WTC11 (cell line): ENCODE results near the gene ORMDL2. TPM values are rescaled to one million over a fixed set of nuclear protein-coding genes. Genes with fewer than 3 reads are reported as not detected.

Experiments used
- ATAC-seq: fragments of 200-7000 bp; cut with Tn5 transposase; 2 replicates; pipeline ENCODE4 v1.10.0; 2021; ENCODE audit warnings: mild to moderate bottlenecking, moderate library complexity
- CTCF ChIA-PET: fragments of 300-600 bp; sonication (Branson Sonifier 250); formaldehyde crosslinking; loops from one replicate; lab custom pipeline; 2021; ENCODE audit warnings: antibody characterized with exemption; lab: Charles Lee
- POLR2A ChIA-PET: fragments of 350-600 bp; sonication (Branson Sonifier 250); formaldehyde crosslinking; loops from one replicate; lab custom pipeline; 2021; ENCODE audit warnings: antibody characterized with exemption; lab: Charles Lee
- DNase-seq: peaks from one replicate; pipeline ENCODE4 v3.0.0; 2021; ENCODE audit warnings: low spot score
- H3K27ac Mint-ChIP-seq: 2 replicates; pipeline ENCODE4 v1.8.0; 2021; ENCODE audit warnings: mixed read lengths
- H3K27me3 Mint-ChIP-seq: 2 replicates; pipeline ENCODE4 v1.8.0; 2021; ENCODE audit warnings: low read depth, mild to moderate bottlenecking, moderate library complexity, mixed read lengths
- H3K36me3 Mint-ChIP-seq: 2 replicates; pipeline ENCODE4 v1.8.0; 2021; ENCODE audit warnings: mixed read lengths
- H3K4me1 Mint-ChIP-seq: 2 replicates; pipeline ENCODE4 v1.8.0; 2022; ENCODE audit warnings: mixed read lengths
- H3K4me3 Mint-ChIP-seq: 2 replicates; pipeline ENCODE4 v1.8.0; 2021; ENCODE audit warnings: mild to moderate bottlenecking, moderate library complexity, mixed read lengths
- H3K9me3 Mint-ChIP-seq: 2 replicates; pipeline ENCODE4 v1.8.0; 2021; ENCODE audit warnings: mixed read lengths
- ELF4 ChIP-seq: sonication (generic); formaldehyde crosslinking; IDR thresholded peaks from 2 replicates; pipeline ENCODE4 v1.8.1; 2022; ENCODE audit warnings: low read depth, mild to moderate bottlenecking, moderate library complexity, missing genetic modification reagents
- ESRRA ChIP-seq: sonication (generic); formaldehyde crosslinking; IDR thresholded peaks from 2 replicates; pipeline ENCODE4 v1.8.1; 2022; ENCODE audit warnings: mild to moderate bottlenecking, missing genetic modification reagents, borderline replicate concordance
- GRHL2 ChIP-seq: fragments of 250-450 bp; sonication (Bioruptor Pico); IDR thresholded peaks from 2 replicates; pipeline ENCODE4 v1.8.0; 2022; ENCODE audit warnings: mild to moderate bottlenecking, moderate library complexity; ENCODE audit not compliant: insufficient replicate concordance, severe bottlenecking
- JAZF1 ChIP-seq: fragments of 250-450 bp; sonication (Bioruptor Pico); IDR thresholded peaks from 2 replicates; pipeline ENCODE4 v1.9.0; 2021; ENCODE audit warnings: moderate library complexity, mild to moderate bottlenecking, inconsistent platforms
- MYBL2 ChIP-seq: sonication (generic); formaldehyde crosslinking; IDR thresholded peaks from 2 replicates; pipeline ENCODE4 v1.8.1; 2023; ENCODE audit warnings: mild to moderate bottlenecking, moderate library complexity, missing genetic modification reagents
- NR3C1 ChIP-seq: sonication (generic); formaldehyde crosslinking; conservative IDR thresholded peaks from 2 replicates; pipeline ENCODE4 v1.8.1; 2023; ENCODE audit warnings: low read depth, mild to moderate bottlenecking, missing genetic modification reagents
- RELA ChIP-seq: sonication (generic); formaldehyde crosslinking; IDR thresholded peaks from 2 replicates; pipeline ENCODE4 v1.8.1; 2022; ENCODE audit warnings: missing genetic modification reagents, mild to moderate bottlenecking, borderline replicate concordance
- SMAD3 ChIP-seq: sonication (generic); formaldehyde crosslinking; IDR thresholded peaks from 2 replicates; pipeline ENCODE4 v1.8.0; 2022; ENCODE audit warnings: missing genetic modification reagents, mild to moderate bottlenecking, borderline replicate concordance
- SOX15 ChIP-seq: fragments of 250-450 bp; sonication (Bioruptor Pico); IDR thresholded peaks from 2 replicates; pipeline ENCODE4 v1.9.0; 2021; ENCODE audit warnings: mild to moderate bottlenecking
- SP1 ChIP-seq: sonication (generic); formaldehyde crosslinking; conservative IDR thresholded peaks from 2 replicates; pipeline ENCODE4 v1.8.1; 2022; ENCODE audit warnings: missing genetic modification reagents
- TCF7 ChIP-seq: sonication (generic); formaldehyde crosslinking; IDR thresholded peaks from 2 replicates; pipeline ENCODE4 v1.8.0; 2022; ENCODE audit warnings: mild to moderate bottlenecking, low read depth, missing genetic modification reagents, moderate library complexity
- TEAD1 ChIP-seq: sonication (generic); formaldehyde crosslinking; IDR thresholded peaks from 2 replicates; pipeline ENCODE4 v1.8.0; 2022; ENCODE audit warnings: mild to moderate bottlenecking, missing genetic modification reagents
- ZNF416 ChIP-seq: fragments of 250-450 bp; sonication (Bioruptor Pico); IDR thresholded peaks from 2 replicates; pipeline ENCODE4 v1.9.0; 2021; ENCODE audit warnings: mild to moderate bottlenecking, inconsistent platforms
- total RNA-seq: library from RNA; stranded (reverse); gene quantifications from 3 replicates; pipeline ENCODE4 v1.2.3, GENCODE V29; 2021
- TF ChIP-seq, protein P1 (sequence below): fragments of 200-600 bp; IDR thresholded peaks from 2 replicates; pipeline ENCODE4 v1.8.0; 2022; ENCODE audit warnings: antibody characterized with exemption
- TF ChIP-seq, protein P2 (sequence below): sonication (generic); formaldehyde crosslinking; IDR thresholded peaks from 2 replicates; pipeline ENCODE4 v1.8.1; 2022; ENCODE audit warnings: mild to moderate bottlenecking, moderate library complexity, missing genetic modification reagents
- TF ChIP-seq, protein P3 (sequence below): sonication (generic); formaldehyde crosslinking; IDR thresholded peaks from 2 replicates; pipeline ENCODE4 v1.8.1; 2022; ENCODE audit warnings: mild to moderate bottlenecking, missing genetic modification reagents, moderate library complexity, borderline replicate concordance
- TF ChIP-seq, protein P4 (sequence below): sonication (generic); formaldehyde crosslinking; IDR thresholded peaks from 2 replicates; pipeline ENCODE4 v1.8.0; 2022; ENCODE audit warnings: mild to moderate bottlenecking, missing genetic modification reagents
- TF ChIP-seq, protein P5 (sequence below): fragments of 250-450 bp; sonication (Bioruptor Pico); IDR thresholded peaks from 2 replicates; pipeline ENCODE4 v1.9.0; 2021; ENCODE audit warnings: mild to moderate bottlenecking, borderline replicate concordance

The ORMDL2 gene
- total RNA-seq, 1 experiment from 2014 or later, result 32.9 TPM

DNA sequence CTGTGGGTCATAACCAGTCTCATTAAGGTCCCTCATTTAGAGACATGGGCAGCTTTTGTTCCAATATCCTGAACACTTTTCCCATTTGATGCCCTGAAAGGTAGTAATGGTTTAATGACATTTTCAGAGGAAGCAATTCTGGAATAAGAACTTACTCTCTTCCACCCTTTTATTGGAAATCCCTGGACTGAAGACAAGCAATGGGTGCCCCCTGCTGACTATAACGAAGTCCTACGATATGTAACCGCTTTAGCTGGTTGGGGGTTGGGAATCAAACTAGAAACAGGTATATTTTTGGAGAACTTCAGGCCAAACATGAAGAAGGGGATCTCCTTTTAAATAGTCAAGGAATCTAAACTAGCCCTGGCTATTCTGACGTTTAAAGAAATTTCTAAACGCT lies 20.8 kb upstream of the ORMDL2 start:
- no peaks in the 10 kb centered on the region for H3K27me3 Mint-ChIP-seq
- no peaks in the 10 kb centered on the region for H3K9me3 Mint-ChIP-seq
- TF ChIP-seq, protein P1, sequence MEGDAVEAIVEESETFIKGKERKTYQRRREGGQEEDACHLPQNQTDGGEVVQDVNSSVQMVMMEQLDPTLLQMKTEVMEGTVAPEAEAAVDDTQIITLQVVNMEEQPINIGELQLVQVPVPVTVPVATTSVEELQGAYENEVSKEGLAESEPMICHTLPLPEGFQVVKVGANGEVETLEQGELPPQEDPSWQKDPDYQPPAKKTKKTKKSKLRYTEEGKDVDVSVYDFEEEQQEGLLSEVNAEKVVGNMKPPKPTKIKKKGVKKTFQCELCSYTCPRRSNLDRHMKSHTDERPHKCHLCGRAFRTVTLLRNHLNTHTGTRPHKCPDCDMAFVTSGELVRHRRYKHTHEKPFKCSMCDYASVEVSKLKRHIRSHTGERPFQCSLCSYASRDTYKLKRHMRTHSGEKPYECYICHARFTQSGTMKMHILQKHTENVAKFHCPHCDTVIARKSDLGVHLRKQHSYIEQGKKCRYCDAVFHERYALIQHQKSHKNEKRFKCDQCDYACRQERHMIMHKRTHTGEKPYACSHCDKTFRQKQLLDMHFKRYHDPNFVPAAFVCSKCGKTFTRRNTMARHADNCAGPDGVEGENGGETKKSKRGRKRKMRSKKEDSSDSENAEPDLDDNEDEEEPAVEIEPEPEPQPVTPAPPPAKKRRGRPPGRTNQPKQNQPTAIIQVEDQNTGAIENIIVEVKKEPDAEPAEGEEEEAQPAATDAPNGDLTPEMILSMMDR, result peak; percentile 27; the same call in 1 of the 2 replicates
- no peak for TF ChIP-seq SOX15 (CRISPR knock-in tag)
- TF ChIP-seq, protein P2, sequence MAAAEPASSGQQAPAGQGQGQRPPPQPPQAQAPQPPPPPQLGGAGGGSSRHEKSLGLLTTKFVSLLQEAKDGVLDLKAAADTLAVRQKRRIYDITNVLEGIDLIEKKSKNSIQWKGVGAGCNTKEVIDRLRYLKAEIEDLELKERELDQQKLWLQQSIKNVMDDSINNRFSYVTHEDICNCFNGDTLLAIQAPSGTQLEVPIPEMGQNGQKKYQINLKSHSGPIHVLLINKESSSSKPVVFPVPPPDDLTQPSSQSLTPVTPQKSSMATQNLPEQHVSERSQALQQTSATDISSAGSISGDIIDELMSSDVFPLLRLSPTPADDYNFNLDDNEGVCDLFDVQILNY (CRISPR knock-in tag), result no peak
- TF ChIP-seq JAZF1 (CRISPR knock-in tag), result no peak
- TF ChIP-seq GRHL2 (CRISPR knock-in tag), result no peak
- TF ChIP-seq ZNF416 (CRISPR knock-in tag), result no peak
- TF ChIP-seq SMAD3 (CRISPR knock-in tag), result no peak
- ChIA-PET CTCF (interaction anchor here (0.5 to 2.3 kb wide), 17 partner anchors 9 to 187 kb away, joined by 3 to 26 read pairs (median 4); partner anchors contain the start of genes CD63, ORMDL2 and SARNP), POLR2A (interaction anchor here (1.0 kb wide), 2 partner anchors 8 to 60 kb away, joined by 3 read pairs; no protein-coding TSS in a partner anchor)
- H3K4me1 Mint-ChIP-seq, result peaks cover 8% of the 10 kb centered on the region
- peak; percentile 36 for DNase-seq
- peaks cover 63% of the 10 kb centered on the region for H3K36me3 Mint-ChIP-seq
- no peak; the same call in 1 of the 2 replicates for ATAC-seq
- no peak overlapping the region for H3K4me3 Mint-ChIP-seq
- peak overlapping the region; percentile 81; the same call in 1 of the 2 replicates for H3K27ac Mint-ChIP-seq

DNA sequence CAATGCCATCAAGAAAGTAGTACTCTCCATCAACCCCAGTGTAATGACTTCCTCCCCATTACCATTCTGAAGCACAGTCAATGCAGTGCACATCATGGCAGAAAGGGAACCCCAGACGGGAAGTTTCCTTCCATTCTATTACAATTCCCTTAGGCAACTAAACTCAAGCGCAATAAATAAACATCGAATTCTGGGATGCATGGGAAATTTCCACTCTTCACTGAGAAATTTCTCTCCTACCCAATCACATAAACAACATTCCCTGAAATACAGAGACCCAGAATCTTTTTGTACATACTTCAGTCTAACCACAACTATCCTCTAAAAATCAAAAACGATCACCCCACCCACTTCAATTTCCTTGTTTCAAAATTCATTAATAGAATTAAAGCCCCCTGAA lies 20.3 kb upstream of the ORMDL2 start:
- Mint-ChIP-seq H3K4me3 (no peak overlapping the region), H3K36me3 (peaks cover 61% of the 10 kb centered on the region), H3K4me1 (peaks cover 8% of the 10 kb centered on the region), H3K27me3 (no peaks in the 10 kb centered on the region), H3K9me3 (no peaks in the 10 kb centered on the region), H3K27ac (peak overlapping the region; percentile 81)
- ChIA-PET CTCF (interaction anchor here (0.5 to 2.3 kb wide), 18 partner anchors 8 to 187 kb away, joined by 3 to 26 read pairs (median 4); partner anchors contain the start of genes CD63, DNAJC14, ORMDL2 and SARNP), POLR2A (interaction anchor here (1.0 kb wide), 2 partner anchors 9 to 60 kb away, joined by 3 read pairs; no protein-coding TSS in a partner anchor)
- no peak for DNase-seq
- ATAC-seq, result no peak
- TF ChIP-seq SP1 (CRISPR knock-in tag) (no peak), TEAD1 (no peak), NR3C1 (CRISPR knock-in tag) (no peak), ELF4 (CRISPR knock-in tag) (no peak), ESRRA (CRISPR knock-in tag) (no peak), TCF7 (CRISPR knock-in tag) (no peak), MYBL2 (no peak), RELA (CRISPR knock-in tag) (no peak), SOX15 (CRISPR knock-in tag) (no peak)
- TF ChIP-seq, protein P3, sequence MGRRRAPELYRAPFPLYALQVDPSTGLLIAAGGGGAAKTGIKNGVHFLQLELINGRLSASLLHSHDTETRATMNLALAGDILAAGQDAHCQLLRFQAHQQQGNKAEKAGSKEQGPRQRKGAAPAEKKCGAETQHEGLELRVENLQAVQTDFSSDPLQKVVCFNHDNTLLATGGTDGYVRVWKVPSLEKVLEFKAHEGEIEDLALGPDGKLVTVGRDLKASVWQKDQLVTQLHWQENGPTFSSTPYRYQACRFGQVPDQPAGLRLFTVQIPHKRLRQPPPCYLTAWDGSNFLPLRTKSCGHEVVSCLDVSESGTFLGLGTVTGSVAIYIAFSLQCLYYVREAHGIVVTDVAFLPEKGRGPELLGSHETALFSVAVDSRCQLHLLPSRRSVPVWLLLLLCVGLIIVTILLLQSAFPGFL (CRISPR knock-in tag), result no peak
- TF ChIP-seq, protein P4, sequence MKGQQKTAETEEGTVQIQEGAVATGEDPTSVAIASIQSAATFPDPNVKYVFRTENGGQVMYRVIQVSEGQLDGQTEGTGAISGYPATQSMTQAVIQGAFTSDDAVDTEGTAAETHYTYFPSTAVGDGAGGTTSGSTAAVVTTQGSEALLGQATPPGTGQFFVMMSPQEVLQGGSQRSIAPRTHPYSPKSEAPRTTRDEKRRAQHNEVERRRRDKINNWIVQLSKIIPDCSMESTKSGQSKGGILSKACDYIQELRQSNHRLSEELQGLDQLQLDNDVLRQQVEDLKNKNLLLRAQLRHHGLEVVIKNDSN, result no peak
- TF ChIP-seq, protein P5, sequence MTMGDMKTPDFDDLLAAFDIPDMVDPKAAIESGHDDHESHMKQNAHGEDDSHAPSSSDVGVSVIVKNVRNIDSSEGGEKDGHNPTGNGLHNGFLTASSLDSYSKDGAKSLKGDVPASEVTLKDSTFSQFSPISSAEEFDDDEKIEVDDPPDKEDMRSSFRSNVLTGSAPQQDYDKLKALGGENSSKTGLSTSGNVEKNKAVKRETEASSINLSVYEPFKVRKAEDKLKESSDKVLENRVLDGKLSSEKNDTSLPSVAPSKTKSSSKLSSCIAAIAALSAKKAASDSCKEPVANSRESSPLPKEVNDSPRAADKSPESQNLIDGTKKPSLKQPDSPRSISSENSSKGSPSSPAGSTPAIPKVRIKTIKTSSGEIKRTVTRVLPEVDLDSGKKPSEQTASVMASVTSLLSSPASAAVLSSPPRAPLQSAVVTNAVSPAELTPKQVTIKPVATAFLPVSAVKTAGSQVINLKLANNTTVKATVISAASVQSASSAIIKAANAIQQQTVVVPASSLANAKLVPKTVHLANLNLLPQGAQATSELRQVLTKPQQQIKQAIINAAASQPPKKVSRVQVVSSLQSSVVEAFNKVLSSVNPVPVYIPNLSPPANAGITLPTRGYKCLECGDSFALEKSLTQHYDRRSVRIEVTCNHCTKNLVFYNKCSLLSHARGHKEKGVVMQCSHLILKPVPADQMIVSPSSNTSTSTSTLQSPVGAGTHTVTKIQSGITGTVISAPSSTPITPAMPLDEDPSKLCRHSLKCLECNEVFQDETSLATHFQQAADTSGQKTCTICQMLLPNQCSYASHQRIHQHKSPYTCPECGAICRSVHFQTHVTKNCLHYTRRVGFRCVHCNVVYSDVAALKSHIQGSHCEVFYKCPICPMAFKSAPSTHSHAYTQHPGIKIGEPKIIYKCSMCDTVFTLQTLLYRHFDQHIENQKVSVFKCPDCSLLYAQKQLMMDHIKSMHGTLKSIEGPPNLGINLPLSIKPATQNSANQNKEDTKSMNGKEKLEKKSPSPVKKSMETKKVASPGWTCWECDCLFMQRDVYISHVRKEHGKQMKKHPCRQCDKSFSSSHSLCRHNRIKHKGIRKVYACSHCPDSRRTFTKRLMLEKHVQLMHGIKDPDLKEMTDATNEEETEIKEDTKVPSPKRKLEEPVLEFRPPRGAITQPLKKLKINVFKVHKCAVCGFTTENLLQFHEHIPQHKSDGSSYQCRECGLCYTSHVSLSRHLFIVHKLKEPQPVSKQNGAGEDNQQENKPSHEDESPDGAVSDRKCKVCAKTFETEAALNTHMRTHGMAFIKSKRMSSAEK (CRISPR knock-in tag), result no peak
- TF ChIP-seq, all 79 proteins: peak for 0
